GM12892 (cell line): ENCODE data around the gene MPPED1.

Experiments
- POLR2A ChIP-seq: IDR thresholded peaks from 2 replicates; pipeline ENCODE4 v1.6.1; 2011; ENCODE audit warnings: low read depth, low read length, control low read depth
- POLR2AphosphoS5 ChIP-seq: IDR thresholded peaks from 2 replicates; pipeline ENCODE4 v1.6.1; 2011; ENCODE audit warnings: low read depth, low read length, control low read depth

GRCh38 chr22:43436868-43437267 is 25.1 kb downstream of the MPPED1 start:
- TF ChIP-seq POLR2AphosphoS5 = no peak
- no peak for TF ChIP-seq POLR2A
